HCT116 (cell line): Measurements from ENCODE around the gene GK2. TPM values are rescaled to one million over a fixed set of nuclear protein-coding genes. Genes with fewer than 3 reads are reported as not detected.

Source experiments
- ATAC-seq: fragments of 200-7000 bp; cut with Tn5 transposase; 2 replicates; pipeline ENCODE4 v1.9.1; 2020; ENCODE audit warnings: mild to moderate bottlenecking, moderate library complexity
- BruUV-seq: library from RNA; stranded (reverse); fragments of 400-500 nt; replicated peaks from 2 replicates; lab custom pipeline; 2021; lab: Mats Ljungman, UMichigan
- CTCF ChIA-PET: fragments of 300-600 bp; sonication (Branson Sonifier 250); formaldehyde crosslinking; loops from one replicate; lab custom pipeline; 2021; ENCODE audit warnings: antibody characterized with exemption; lab: Charles Lee
- POLR2A ChIA-PET: fragments of 300-600, 350-600 bp; sonication (Branson Sonifier 250); formaldehyde crosslinking; loops from one replicate; lab custom pipeline; 2021; ENCODE audit warnings: antibody characterized with exemption; lab: Charles Lee
- RAD21 ChIA-PET, 2 experiments: fragments of 300-600 bp; sonication (Branson Sonifier 250); formaldehyde crosslinking; loops; one replicate each; lab custom pipeline; 2023; ENCODE audit warnings: low total read pairs in 2 of 2; ENCODE audit not compliant: uncharacterized antibody in 2 of 2, unreplicated experiment in 2 of 2, low non-redundant PET in 1 of 2; lab: Charles Lee
- DNase-seq: peaks from one replicate; pipeline ENCODE4 v3.0.0-alpha.2; 2010; ENCODE audit warnings: low read depth, low spot score
- H2AFZ ChIP-seq: fragments of 200-600 bp; shearing (Covaris generic), sonication (generic); 2 replicates; pipeline ENCODE4 v1.6.1; 2017; ENCODE audit warnings: low read depth, mixed run types, mixed read lengths, antibody characterized with exemption, low read length; ENCODE audit not compliant: poor library complexity, severe bottlenecking
- H3K27ac ChIP-seq: 2 replicates; pipeline ENCODE4 v1.5.1; 2012; ENCODE audit warnings: low read depth, low read length
- H3K27me3 ChIP-seq: fragments of 200-600 bp; sonication (generic); 2 replicates; pipeline ENCODE4 v1.6.1; 2016; ENCODE audit warnings: mixed run types, low read length, mixed read lengths; ENCODE audit not compliant: insufficient read depth
- H3K36me3 ChIP-seq, 2 experiments: fragments of 200-500 bp in 1 of 2; fragments of 200-600 bp in 1 of 2; sonication (Bioruptor generic) in 1 of 2; sonication (generic) in 1 of 2; 2 replicates each; pipeline versions ENCODE4 v1.5.1 to v1.6.1; 2014 to 2016; ENCODE audit warnings: low read length in 2 of 2, inconsistent platforms in 1 of 2, mixed read lengths in 1 of 2, mixed run types in 1 of 2; ENCODE audit not compliant: insufficient read depth in 2 of 2, control insufficient read depth in 1 of 2
- H3K4me1 ChIP-seq, 2 experiments: fragments of 200-600 bp in 1 of 2; sonication (generic) in 1 of 2; 2 replicates each; pipeline versions ENCODE4 v1.5.1 to v1.6.1; 2012 to 2017; ENCODE audit warnings: low read length in 2 of 2, inconsistent platforms in 1 of 2, mild to moderate bottlenecking in 1 of 2, mixed read lengths in 1 of 2, mixed run types in 1 of 2, moderate library complexity in 1 of 2; ENCODE audit not compliant: insufficient read depth in 2 of 2, control insufficient read depth in 1 of 2
- H3K4me2 ChIP-seq: fragments of 200-600 bp; sonication (generic); 2 replicates; pipeline ENCODE4 v1.6.1; 2017; ENCODE audit warnings: mixed run types, low read length, mixed read lengths
- H3K4me3 ChIP-seq, 2 experiments: fragments of 200-600 bp in 1 of 2; sonication (generic) in 1 of 2; replicated peaks in 1 of 2; 2 replicates each; pipeline ENCODE4 v1.5.1; 2011 to 2016; ENCODE audit warnings: low read length in 2 of 2, control low read depth in 1 of 2, low read depth in 1 of 2, mild to moderate bottlenecking in 1 of 2, mixed read lengths in 1 of 2, mixed run types in 1 of 2
- H3K79me2 ChIP-seq: fragments of 200-600 bp; sonication (generic); 2 replicates; pipeline ENCODE4 v1.6.1; 2017; ENCODE audit warnings: mild to moderate bottlenecking, mixed run types, low read length, moderate library complexity, mixed read lengths; ENCODE audit not compliant: insufficient read depth
- H3K9ac ChIP-seq: fragments of 200-600 bp; sonication (generic); 2 replicates; pipeline ENCODE4 v1.6.1; 2016; ENCODE audit warnings: low read length, mixed read lengths
- H3K9me2 ChIP-seq: fragments of 200-600 bp; sonication (generic), shearing (Covaris generic); 2 replicates; pipeline ENCODE4 v1.6.1; 2017; ENCODE audit warnings: mixed run types, mild to moderate bottlenecking, moderate library complexity; ENCODE audit not compliant: insufficient read depth
- H3K9me3 ChIP-seq, 2 experiments: fragments of 200-500 bp in 1 of 2; fragments of 200-600 bp in 1 of 2; sonication (Bioruptor generic) in 1 of 2; sonication (generic) in 1 of 2; 2 replicates each; pipeline ENCODE4 v1.6.1; 2014 to 2017; ENCODE audit warnings: low read length in 2 of 2, mixed read lengths in 2 of 2, inconsistent platforms in 1 of 2, low read depth in 1 of 2, mild to moderate bottlenecking in 1 of 2, mixed run types in 1 of 2, moderate library complexity in 1 of 2; ENCODE audit not compliant: control insufficient read depth in 1 of 2, insufficient read depth in 1 of 2
- H4K20me1 ChIP-seq: fragments of 200-600 bp; sonication (generic), shearing (Covaris generic); 2 replicates; pipeline ENCODE4 v1.6.1; 2017; ENCODE audit warnings: mixed run types, mild to moderate bottlenecking, moderate library complexity; ENCODE audit not compliant: insufficient read depth
- CEBPB ChIP-seq: IDR thresholded peaks from 2 replicates; pipeline ENCODE4 v1.6.1; 2012; ENCODE audit warnings: low read depth
- ELF1 ChIP-seq: IDR thresholded peaks from 2 replicates; pipeline ENCODE4 v1.6.1; 2012; ENCODE audit warnings: low read depth, borderline replicate concordance
- FOSL1 ChIP-seq: IDR thresholded peaks from 2 replicates; pipeline ENCODE4 v1.6.1; 2012; ENCODE audit warnings: low read depth
- RAD21 ChIP-seq: IDR thresholded peaks from 2 replicates; pipeline ENCODE4 v1.6.1; 2012; ENCODE audit warnings: low read depth, mild to moderate bottlenecking
- REST ChIP-seq: IDR thresholded peaks from 2 replicates; pipeline ENCODE4 v1.6.1; 2012; ENCODE audit warnings: low read depth
- SIN3A ChIP-seq: IDR thresholded peaks from 2 replicates; pipeline ENCODE4 v1.6.1; 2012; ENCODE audit warnings: low read depth
- SRF ChIP-seq: IDR thresholded peaks from 2 replicates; pipeline ENCODE4 v1.6.1; 2012; ENCODE audit warnings: low read depth
- ZNF274 ChIP-seq: fragments of 200-500 bp; sonication (Bioruptor generic); IDR thresholded peaks from 2 replicates; pipeline ENCODE4 v1.6.1; 2014; ENCODE audit warnings: mild to moderate bottlenecking, low read depth, low read length, inconsistent platforms
- intact Hi-C: fragments of 100-400 bp; cut with micrococcal nuclease; formaldehyde crosslinking; loops from 2 replicates; pipeline ENCODE4 v1.10.0; 2022
- total RNA-seq: library from RNA; stranded (reverse); gene quantifications from one replicate; pipeline ENCODE4 v1.2.1, GENCODE V29; 2021; ENCODE audit not compliant: unreplicated experiment

Gene GK2
- total RNA-seq, 1 experiment from 2014 or later: not detected

GRCh38 chr4:79362626-79363025 is 45.4 kb downstream of the GK2 start:
- Histone ChIP-seq H3K4me2 (no peak overlapping the region), H3K4me3 (no peak overlapping the region)
- POLR2A ChIA-PET: no interaction called here

More at GRCh38 chr4:79362626-79363025, 45.4 kb downstream of the GK2 start:
- Histone ChIP-seq H2AFZ (no peak overlapping the region), H3K79me2 (no peaks in the 10 kb centered on the region), H4K20me1 (no peaks in the 10 kb centered on the region), H3K9ac (no peak overlapping the region), H3K4me1 (no peaks in the 10 kb centered on the region), H3K36me3 (no peaks in the 10 kb centered on the region), H3K27me3 (no peaks in the 10 kb centered on the region; the same call in 1 of the 2 replicates), H3K9me2 (no peaks in the 10 kb centered on the region), H3K9me3 (no peaks in the 10 kb centered on the region), H3K27ac (no peak overlapping the region)
- ATAC-seq (no peak), DNase-seq (no peak)
- ChIA-PET CTCF (no interaction called here), RAD21 (no interaction called here)
- TF ChIP-seq REST: no peak
- no peak for TF ChIP-seq ZNF274
- TF ChIP-seq ELF1: no peak
- no peak for TF ChIP-seq FOSL1
- no peak for TF ChIP-seq CEBPB
- TF ChIP-seq RAD21: no peak
- TF ChIP-seq SRF: no peak
- no peak for TF ChIP-seq SIN3A
- no TSS peak for BruUV-seq
- intact Hi-C loops: no loop called here
